ENCODE measurements around the gene PLCB1.

Gene PLCB1

DNA sequence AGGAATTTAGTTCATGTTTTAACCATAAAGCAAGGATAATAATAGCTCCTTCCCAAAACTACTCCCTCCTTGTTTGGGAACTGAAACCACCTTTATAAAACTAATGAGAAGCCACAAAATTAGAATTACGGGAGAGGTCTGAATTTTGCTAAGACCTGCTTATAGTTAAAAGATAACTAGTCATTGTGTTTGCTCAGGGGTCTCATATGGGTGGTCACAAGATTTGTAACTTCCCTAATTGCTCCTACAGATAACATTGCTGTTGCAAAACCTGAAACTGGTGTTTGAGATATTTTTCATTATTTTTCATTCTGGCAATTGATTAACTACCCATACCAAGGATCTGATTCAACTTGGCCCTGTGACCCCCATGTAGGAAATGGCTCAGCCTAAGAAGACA, 782.4 kb downstream of the PLCB1 start:
- DNase-seq (ENCODE audit: low read depth) = no peak
- no peak for TF ChIP-seq CTCF (IDR thresholded peaks at IDR 0.05; ENCODE audit: low read length, missing control alignments)
- H3K4me3 ChIP-seq (replicated peaks; ENCODE audit: low read depth, low read length) = no peak overlapping the region

DNA sequence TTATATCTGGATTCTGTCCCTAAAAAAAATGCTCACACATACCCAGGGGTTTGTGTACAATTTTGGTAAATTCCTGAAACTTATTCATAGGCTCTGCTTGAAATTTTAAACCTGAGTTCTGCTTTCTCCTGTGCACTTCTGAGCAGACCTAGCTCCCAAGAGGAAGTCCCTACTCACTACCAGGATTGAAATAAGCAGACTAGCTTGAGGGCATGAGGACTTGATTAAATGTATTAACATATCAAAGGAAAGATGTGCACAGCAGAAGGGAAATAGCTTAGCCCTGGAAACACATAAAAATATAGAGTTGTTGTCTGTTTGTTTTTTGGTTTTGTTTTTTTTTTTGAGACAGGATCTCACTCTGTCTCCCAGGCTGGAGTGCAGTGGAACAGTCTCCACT, 785.0 kb downstream of the PLCB1 start:
- no peak for TF ChIP-seq CTCF (IDR thresholded peaks at IDR 0.05; ENCODE audit: low read length, missing control alignments)
- no peak for DNase-seq (ENCODE audit: low read depth)
- no peak overlapping the region for H3K4me3 ChIP-seq (replicated peaks; ENCODE audit: low read depth, low read length)

DNA sequence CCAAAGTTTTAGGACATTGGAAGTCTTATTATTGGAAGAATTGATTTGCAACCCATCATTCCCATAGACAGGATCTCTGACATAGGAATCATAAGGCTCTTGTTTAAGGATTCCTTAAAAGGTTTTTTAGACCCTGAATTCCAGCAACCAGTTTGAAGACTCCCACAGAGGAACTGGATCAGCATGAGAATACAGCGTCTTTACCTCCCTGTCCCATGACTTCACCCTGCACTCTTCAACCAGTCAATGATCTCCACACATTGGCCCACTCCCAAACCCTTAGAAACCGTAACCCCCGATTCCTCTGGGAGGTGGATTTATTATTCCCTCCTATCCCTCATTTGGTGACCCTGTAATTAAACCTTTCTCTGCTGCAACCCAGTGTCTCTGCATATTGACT, 786.1 kb downstream of the PLCB1 start:
- no peak for TF ChIP-seq CTCF (IDR thresholded peaks at IDR 0.05; ENCODE audit: low read length, missing control alignments)
- no peak overlapping the region for H3K4me3 ChIP-seq (replicated peaks; ENCODE audit: low read depth, low read length)
- DNase-seq (ENCODE audit: low read depth) = no peak

GRCh38 chr20:8924539-8924938, 792.5 kb downstream of the PLCB1 start:
- DNase-seq (ENCODE audit: low read depth) = no peak
- TF ChIP-seq CTCF (IDR thresholded peaks at IDR 0.05; ENCODE audit: low read length, missing control alignments) = no peak
- no peak overlapping the region for H3K4me3 ChIP-seq (replicated peaks; ENCODE audit: low read depth, low read length)

GRCh38 chr20:8930726-8931125, 798.7 kb downstream of the PLCB1 start:
- TF ChIP-seq CTCF (IDR thresholded peaks at IDR 0.05; ENCODE audit: low read length, missing control alignments) = no peak
- DNase-seq (ENCODE audit: low read depth) = no peak
- H3K4me3 ChIP-seq (replicated peaks; ENCODE audit: low read depth, low read length) = no peak overlapping the region

DNA sequence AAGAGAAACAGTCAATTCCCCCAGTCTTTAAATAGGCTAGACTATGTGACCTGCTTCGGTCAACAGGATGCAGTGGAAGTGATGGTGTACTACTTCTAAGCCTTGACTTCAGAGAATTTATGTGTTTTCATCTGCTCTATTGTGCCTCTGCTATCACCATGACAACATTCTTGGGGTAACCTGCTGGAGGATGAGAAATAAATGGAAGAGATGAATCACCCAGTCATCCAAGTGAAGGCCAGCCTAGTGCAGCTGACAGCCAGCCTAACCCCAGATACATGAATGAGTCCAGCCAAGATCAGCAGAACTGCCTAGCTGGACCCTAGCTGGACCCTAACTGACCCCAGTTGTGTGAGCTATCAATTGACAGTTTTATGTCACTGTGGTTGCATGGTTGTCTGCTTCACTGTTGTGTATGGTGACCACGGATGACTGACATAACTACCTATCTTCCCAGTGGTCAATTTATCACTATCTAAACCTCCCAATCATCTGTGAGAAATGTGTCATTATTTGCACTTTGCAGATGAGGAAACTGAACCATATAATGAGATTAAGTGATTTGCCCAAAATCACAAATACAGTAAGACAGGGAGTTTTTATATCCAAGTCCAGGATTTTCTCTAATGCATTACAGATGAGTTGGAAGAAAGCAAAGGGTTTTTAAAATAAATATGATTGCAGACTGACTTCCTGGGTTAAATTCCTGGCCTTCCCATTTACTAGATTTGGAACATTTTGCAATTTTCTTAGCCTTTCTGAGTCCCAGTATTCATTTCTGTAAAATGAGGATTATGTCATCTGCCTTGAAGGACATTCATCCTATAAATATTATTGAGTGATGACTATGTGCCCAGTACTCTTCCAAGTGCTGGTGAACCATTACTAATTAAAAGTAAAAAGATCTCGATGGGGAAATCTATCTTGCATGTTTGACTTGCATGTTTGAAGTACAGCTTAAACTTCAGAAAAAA, 800.4 kb downstream of the PLCB1 start:
- peak; percentile 2 for DNase-seq (ENCODE audit: low read depth)
- H3K4me3 ChIP-seq (replicated peaks; ENCODE audit: low read depth, low read length) = no peak overlapping the region
- no peak for TF ChIP-seq CTCF (IDR thresholded peaks at IDR 0.05; ENCODE audit: low read length, missing control alignments)

- DNase-seq (ENCODE audit: low read depth) = no peak
- no peak overlapping the region for H3K4me3 ChIP-seq (replicated peaks; ENCODE audit: low read depth, low read length)
- no peak for TF ChIP-seq CTCF (IDR thresholded peaks at IDR 0.05; ENCODE audit: low read length, missing control alignments)
These were observed 801.3 kb downstream of the PLCB1 start for GRCh38 chr20:8933381-8933807.

Measured in fibroblast of pulmonary artery (primary cell).